D721Med (cell line): Measurements from ENCODE around the gene ZDHHC14.
A peak's percentile ranks its signal among the peaks of the same experiment; 100 is the strongest.

Experiments
- DNase-seq: peaks from one replicate; pipeline ENCODE4 v3.0.0; 2011; ENCODE audit warnings: low spot score; ENCODE audit not compliant: insufficient read length
- FAIRE-seq: peaks from 2 replicates; lab custom pipeline; 2011; peaks lifted over from hg19 to GRCh38; lab: Jason Lieb, UNC
- CTCF ChIP-seq: IDR thresholded peaks from 2 replicates; pipeline ENCODE4 v1.5.1; 2012; ENCODE audit warnings: mild to moderate bottlenecking, control low read depth; ENCODE audit not compliant: insufficient read depth; ENCODE audit errors: missing control alignments

ZDHHC14 gene

GRCh38 chr6:157640746-157641451, 259.9 kb downstream of the ZDHHC14 start:
- FAIRE-seq (no peak), DNase-seq (no peak)
- TF ChIP-seq CTCF: no peak

- FAIRE-seq (no peak), DNase-seq (no peak)
- TF ChIP-seq CTCF: no peak
These were observed 260.8 kb downstream of the ZDHHC14 start for GRCh38 chr6:157641837-157642236.

GRCh38 chr6:157642736-157643135, 261.7 kb downstream of the ZDHHC14 start:
- FAIRE-seq (no peak), DNase-seq (no peak)
- no peak for TF ChIP-seq CTCF

- TF ChIP-seq CTCF: peak; percentile 79
- no peak for DNase-seq
- FAIRE-seq: no peak
These were observed 263.2 kb downstream of the ZDHHC14 start for GRCh38 chr6:157644043-157644810.

- no peak for TF ChIP-seq CTCF
- DNase-seq (no peak), FAIRE-seq (no peak)
These were observed 264.3 kb downstream of the ZDHHC14 start for GRCh38 chr6:157645201-157645795.

- DNase-seq (no peak), FAIRE-seq (no peak)
- no peak for TF ChIP-seq CTCF
These were observed 265.0 kb downstream of the ZDHHC14 start for GRCh38 chr6:157646012-157646411.
